ENCODE results near the gene C19orf44. TPM values are rescaled to one million over a fixed set of nuclear protein-coding genes. Genes with fewer than 3 reads are reported as not detected.
"Not testable (repeated sequence)": the region's sequence is repeated elsewhere in the genome, so short reads cannot be mapped to it uniquely, and the experiment has no call there.

Gene C19orf44
- total RNA-seq, 2 donors from 2014 or later, result 1.3 to 2.1 TPM

DNA sequence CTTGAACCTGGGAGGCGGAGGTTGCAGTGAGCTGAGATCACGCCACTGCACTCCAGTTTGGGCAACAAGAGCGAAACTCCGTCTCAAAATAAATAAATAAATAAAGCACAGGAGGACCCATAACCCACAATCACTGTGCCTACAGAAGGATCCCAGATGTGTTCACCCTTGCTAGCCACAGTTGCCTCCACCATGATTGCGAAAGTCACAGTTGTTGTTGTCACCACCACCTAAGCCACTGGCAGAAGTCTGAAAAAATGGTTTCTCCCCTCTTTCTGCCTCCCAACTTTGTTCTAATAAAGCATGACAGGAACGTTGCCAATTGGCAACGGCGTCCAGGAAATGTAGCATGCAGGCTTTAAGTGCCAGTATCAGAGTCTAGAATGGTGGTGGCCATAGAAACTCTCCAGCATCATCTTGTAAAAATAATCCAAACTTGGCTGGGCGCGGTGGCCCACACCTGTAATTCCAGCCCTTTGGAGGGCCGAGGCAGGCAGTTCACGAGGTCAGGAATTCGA is 22.3 kb upstream of the C19orf44 start:
- Mint-ChIP-seq H3K27me3 (no peaks in the 10 kb centered on the region), H3K27ac (no peak overlapping the region), H3K4me3 (no peak overlapping the region), H3K36me3 (ENCODE audit: low read depth) (peaks cover 2% of the 10 kb centered on the region), H3K4me1 (peaks cover 15% of the 10 kb centered on the region)
- no peaks in the 10 kb centered on the region for H3K9me3 ChIP-seq (ENCODE audit: control insufficient read depth, low read length, poor library complexity, severe bottlenecking)
- no peak for ATAC-seq
- no peak for DNase-seq

DNA sequence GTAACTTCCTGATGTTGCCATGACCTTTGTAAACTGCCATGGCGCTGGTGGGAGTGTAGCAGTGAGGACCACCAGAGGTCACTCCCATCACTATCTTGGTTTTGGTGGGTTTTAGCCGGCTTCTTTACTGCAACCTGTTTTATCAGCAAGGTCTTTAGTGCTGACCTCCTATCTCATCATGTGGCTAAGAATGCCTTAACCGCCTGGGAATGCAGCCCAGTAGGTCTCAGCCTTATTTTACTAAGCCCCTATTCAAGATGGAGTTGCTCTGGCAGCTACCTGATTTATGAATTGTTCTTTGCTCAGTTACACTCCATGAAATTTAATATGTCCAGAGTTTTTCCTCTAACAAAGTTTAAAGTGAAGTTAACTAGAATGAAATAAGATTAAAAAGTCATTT is 19.8 kb upstream of the C19orf44 start:
- H3K4me3 Mint-ChIP-seq, result no peak overlapping the region

DNA sequence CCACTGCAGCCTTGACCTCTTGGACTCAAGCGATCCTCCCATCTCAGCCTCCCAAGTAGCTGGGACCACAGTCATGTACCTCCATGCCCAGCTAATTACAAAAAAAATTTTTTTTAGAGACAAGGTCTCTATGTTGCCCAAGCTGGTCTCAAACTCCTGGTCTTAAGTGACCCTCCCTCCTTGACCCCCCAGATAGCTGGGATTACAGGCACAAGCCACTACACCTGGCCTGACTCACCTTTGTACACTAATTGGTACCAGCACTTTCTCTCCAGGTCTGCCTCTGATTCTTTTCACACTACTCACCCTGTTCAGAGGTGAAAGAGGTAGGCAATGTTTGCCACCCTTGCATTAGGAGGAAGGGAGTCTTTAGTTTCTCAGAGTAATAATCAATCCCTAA is 18.9 kb upstream of the C19orf44 start:
- DNase-seq (no peak), ATAC-seq (no peak)
- Mint-ChIP-seq H3K27ac (no peak overlapping the region), H3K36me3 (ENCODE audit: low read depth) (peaks cover 2% of the 10 kb centered on the region), H3K27me3 (no peaks in the 10 kb centered on the region), H3K4me1 (no peaks in the 10 kb centered on the region), H3K4me3 (no peak overlapping the region)
- no peaks in the 10 kb centered on the region for H3K9me3 ChIP-seq (ENCODE audit: control insufficient read depth, low read length, poor library complexity, severe bottlenecking)

More for the DNA sequence above, 19.8 kb upstream of the C19orf44 start:
- Mint-ChIP-seq H3K36me3 (ENCODE audit: low read depth) (peaks cover 2% of the 10 kb centered on the region), H3K27ac (no peak overlapping the region), H3K4me1 (no peaks in the 10 kb centered on the region), H3K27me3 (no peaks in the 10 kb centered on the region)
- DNase-seq, result no peak
- no peak for ATAC-seq
- no peaks in the 10 kb centered on the region for H3K9me3 ChIP-seq (ENCODE audit: control insufficient read depth, low read length, poor library complexity, severe bottlenecking)

DNA sequence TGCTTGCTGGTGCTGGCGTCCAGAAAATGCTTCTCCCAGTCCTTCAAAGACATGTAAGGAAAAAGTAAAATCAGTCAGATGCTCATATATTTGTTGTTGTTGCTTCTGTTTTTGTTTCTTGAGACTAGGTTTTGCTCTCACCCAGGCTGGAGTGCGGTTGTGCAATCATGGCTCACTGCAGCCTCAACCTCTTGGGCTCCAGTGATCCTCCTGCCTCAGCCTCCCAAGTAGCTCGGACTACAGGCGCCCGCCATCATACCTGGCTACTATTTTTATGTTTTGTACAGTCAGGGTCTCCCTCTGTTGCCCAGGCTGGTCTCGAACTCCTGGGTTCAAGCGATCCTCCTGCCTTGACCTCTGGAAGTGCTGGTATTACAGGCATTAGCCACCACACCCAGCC is 13.4 kb upstream of the C19orf44 start:
- H3K4me3 Mint-ChIP-seq, result no peak overlapping the region
- no peaks in the 10 kb centered on the region for H3K36me3 Mint-ChIP-seq (ENCODE audit: low read depth)
- H3K27ac Mint-ChIP-seq, result no peak overlapping the region
- no peak for DNase-seq
- H3K9me3 ChIP-seq (ENCODE audit: control insufficient read depth, low read length, poor library complexity, severe bottlenecking), result no peaks in the 10 kb centered on the region
- no peaks in the 10 kb centered on the region for H3K4me1 Mint-ChIP-seq
- no peaks in the 10 kb centered on the region for H3K27me3 Mint-ChIP-seq
- ATAC-seq, result no peak

DNA sequence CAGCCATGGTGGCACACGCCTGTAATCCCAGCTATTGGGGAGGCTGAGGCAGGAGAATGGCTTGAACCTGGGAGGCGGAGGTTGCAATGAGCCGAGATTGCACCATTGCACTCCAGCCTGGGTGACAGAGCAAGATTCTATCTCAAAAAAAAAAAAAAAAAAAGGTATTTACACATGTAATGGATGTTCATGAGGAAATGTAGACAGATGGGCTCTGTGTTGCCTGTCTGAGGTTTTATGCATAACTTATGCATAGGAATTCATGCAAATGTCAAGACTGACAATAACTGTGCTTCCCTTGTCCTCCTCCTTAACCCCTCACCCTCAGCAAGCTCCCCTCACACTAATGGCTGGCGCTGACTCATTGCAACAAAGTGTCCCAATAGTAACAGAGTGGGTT is 9.7 kb upstream of the C19orf44 start:
- not testable (repeated sequence) for H3K4me3 Mint-ChIP-seq; H3K36me3 Mint-ChIP-seq (ENCODE audit: low read depth); H3K4me1 Mint-ChIP-seq; H3K27ac Mint-ChIP-seq; ATAC-seq; DNase-seq; H3K27me3 Mint-ChIP-seq; H3K9me3 ChIP-seq (ENCODE audit: control insufficient read depth, low read length, poor library complexity, severe bottlenecking)

DNA sequence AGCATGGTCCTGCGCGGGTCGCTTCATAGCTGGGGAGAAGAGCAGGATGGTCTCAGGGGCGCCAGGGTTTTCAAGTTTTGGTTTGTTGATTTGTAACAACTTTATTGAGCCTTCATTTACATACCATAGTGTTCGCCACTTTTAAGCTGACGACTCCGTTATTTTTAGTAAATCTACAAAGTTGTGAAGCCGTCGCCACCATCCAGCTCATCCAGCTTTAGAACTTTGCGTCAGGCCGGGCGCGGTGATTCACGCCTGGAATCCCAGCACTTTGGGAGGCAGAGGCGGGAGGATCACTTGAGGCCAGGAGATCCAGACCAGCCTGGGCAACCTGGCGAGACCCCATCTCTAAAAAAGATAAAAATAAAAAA is 404 bp downstream of the C19orf44 start:
- H3K27ac Mint-ChIP-seq, result peak overlapping the region; percentile 79

DNA sequence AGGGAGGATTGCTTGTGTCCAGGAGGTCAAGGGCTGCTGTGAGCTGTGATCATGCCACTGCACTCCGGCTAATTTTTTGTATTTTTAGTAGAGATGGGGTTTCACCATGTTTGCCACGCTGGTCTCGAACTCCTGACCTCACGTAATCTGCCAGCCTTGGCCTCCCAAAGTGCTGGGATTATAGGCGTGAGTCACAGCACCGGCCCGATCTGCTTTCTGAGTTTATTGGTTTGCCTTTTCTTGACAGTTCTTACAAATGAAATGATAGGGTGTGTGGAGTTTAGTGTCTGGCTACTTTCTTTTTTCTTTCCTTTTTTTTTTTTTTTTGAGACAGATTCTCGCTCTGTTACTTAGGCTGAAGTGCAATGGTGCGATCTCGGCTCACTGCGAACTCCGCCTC is 848 bp downstream of the C19orf44 start:
- DNase-seq (no peak), ATAC-seq (no peak)
- Mint-ChIP-seq H3K4me3 (peak overlapping the region; percentile 99), H3K27me3 (no peaks in the 10 kb centered on the region), H3K27ac (no peak overlapping the region), H3K4me1 (peaks cover 8% of the 10 kb centered on the region), H3K36me3 (ENCODE audit: low read depth) (peaks cover 3% of the 10 kb centered on the region)
- no peaks in the 10 kb centered on the region for H3K9me3 ChIP-seq (ENCODE audit: control insufficient read depth, low read length, poor library complexity, severe bottlenecking)

More for the DNA sequence above, 404 bp downstream of the C19orf44 start:
- Mint-ChIP-seq H3K36me3 (ENCODE audit: low read depth) (peaks cover 3% of the 10 kb centered on the region), H3K4me3 (peak overlapping the region; percentile 99), H3K4me1 (peaks cover 8% of the 10 kb centered on the region), H3K27me3 (no peaks in the 10 kb centered on the region)
- ATAC-seq (no peak), DNase-seq (no peak)
- H3K9me3 ChIP-seq (ENCODE audit: control insufficient read depth, low read length, poor library complexity, severe bottlenecking), result no peaks in the 10 kb centered on the region

DNA sequence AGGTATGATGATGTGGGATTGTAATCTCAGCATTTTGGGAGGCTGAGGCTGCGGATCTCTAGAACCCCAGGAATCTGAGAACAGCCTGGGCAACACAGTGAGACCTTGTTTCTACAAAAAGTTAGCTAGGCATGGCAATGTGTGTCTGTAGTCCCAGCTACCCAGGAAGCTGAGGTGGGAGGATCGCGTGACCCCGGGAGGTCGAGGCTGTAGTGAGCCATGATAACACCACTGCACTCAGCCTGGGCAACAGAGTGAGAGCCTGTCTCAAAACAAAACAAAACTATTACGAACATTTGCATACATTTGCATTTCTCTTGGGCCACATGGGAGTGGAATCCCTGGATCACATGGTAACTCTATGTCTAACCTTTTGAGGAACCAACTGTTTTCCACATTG is 1.6 kb downstream of the C19orf44 start:
- no peaks in the 10 kb centered on the region for H3K9me3 ChIP-seq (ENCODE audit: control insufficient read depth, low read length, poor library complexity, severe bottlenecking)
- H3K36me3 Mint-ChIP-seq (ENCODE audit: low read depth), result peaks cover 3% of the 10 kb centered on the region
- H3K27ac Mint-ChIP-seq, result no peak overlapping the region
- ATAC-seq (no peak), DNase-seq (no peak)
- H3K4me1 Mint-ChIP-seq, result peaks cover 8% of the 10 kb centered on the region
- H3K4me3 Mint-ChIP-seq, result no peak overlapping the region
- no peaks in the 10 kb centered on the region for H3K27me3 Mint-ChIP-seq

DNA sequence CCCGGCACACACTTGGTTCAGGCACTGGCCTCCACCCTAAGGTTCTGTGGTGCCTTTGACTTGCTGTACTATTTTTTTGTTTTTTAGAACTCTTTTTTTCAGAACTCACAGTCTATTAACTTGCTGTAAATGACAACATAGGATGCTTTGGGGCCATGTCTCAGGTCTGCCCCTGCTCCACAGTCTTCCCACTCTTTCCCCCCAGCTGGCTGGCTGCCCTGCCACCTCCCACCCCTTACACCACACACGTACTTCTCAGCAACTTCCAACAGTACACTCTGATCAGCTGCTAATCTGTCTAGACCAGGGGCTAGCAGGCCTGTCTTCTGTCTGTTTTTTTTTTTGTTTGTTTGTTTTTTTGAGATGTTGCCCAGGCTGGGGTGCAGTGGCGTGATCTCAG is 8.1 kb downstream of the C19orf44 start:
- DNase-seq, result no peak
- Mint-ChIP-seq H3K27me3 (no peaks in the 10 kb centered on the region), H3K27ac (no peak overlapping the region), H3K36me3 (ENCODE audit: low read depth) (peaks cover 2% of the 10 kb centered on the region), H3K4me1 (no peaks in the 10 kb centered on the region), H3K4me3 (no peak overlapping the region)
- no peak for ATAC-seq
- H3K9me3 ChIP-seq (ENCODE audit: control insufficient read depth, low read length, poor library complexity, severe bottlenecking), result no peaks in the 10 kb centered on the region

DNA sequence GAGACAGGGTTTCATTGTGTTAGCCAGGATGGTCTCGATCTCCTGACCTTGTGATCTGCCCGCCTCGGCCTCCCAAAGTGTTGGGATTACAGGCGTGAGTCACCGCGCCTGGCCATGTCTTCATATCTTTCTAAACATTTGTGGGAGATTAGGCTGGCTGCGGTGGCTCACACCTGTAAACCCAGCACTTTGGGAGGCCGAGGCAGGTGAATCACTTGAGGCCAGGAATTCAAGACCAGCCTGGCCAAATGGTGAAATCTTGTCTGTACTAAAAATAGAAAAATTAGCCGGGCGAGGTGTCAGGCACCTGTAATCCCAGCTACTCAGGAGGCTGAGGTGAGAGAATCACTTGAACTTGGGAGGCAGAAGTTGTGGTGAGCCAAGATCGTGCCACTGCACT is 10.0 kb downstream of the C19orf44 start:
- H3K4me3 Mint-ChIP-seq; ATAC-seq; DNase-seq; H3K27ac Mint-ChIP-seq; H3K27me3 Mint-ChIP-seq; H3K36me3 Mint-ChIP-seq (ENCODE audit: low read depth); H3K9me3 ChIP-seq (ENCODE audit: control insufficient read depth, low read length, poor library complexity, severe bottlenecking); H3K4me1 Mint-ChIP-seq: not testable (repeated sequence)

DNA sequence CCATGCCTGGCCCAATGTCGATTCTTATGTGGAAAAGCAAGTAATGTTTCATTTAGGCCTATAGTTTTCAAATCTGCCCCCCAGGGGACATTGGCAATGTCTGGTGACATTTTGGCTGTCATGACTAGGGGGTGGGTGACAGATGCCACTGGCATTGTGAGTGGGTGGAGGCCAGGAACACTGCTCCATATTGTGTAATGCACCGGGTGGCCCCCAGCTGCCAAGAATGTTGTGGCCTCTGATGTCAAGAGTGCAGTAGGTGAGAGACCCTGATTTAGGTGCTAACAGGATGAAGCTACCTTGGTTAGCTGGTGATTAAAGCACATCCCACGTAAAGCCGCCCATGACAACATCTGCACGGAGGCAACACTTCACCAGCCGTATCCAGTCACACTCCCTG is 10.8 kb downstream of the C19orf44 start:
- H3K4me1 Mint-ChIP-seq, result no peaks in the 10 kb centered on the region
- H3K36me3 Mint-ChIP-seq (ENCODE audit: low read depth), result peaks cover 4% of the 10 kb centered on the region
- ATAC-seq (no peak), DNase-seq (no peak)
- no peak overlapping the region for H3K4me3 Mint-ChIP-seq
- no peaks in the 10 kb centered on the region for H3K27me3 Mint-ChIP-seq
- H3K9me3 ChIP-seq (ENCODE audit: control insufficient read depth, low read length, poor library complexity, severe bottlenecking), result no peaks in the 10 kb centered on the region
- H3K27ac Mint-ChIP-seq, result no peak overlapping the region

DNA sequence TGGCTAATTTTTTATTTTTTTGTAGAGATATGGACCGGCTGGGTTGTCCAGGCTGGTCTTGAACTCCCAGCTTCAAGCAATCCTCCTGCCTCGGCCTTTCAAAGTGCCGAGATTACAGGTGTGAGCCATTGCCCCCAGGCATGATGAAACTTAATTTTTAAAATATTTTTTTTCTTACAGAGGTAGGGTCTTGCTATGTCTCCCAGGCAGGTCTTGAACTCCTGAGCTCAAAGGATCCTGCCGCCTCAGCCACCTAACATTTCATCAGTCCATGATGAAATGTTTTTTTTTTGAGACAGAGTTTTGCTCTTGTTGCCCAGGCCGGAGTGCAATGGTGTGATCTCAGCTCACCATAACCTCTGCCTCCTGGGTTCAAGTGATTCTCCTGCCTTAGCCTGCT is 12.4 kb downstream of the C19orf44 start:
- no peak overlapping the region for H3K4me3 Mint-ChIP-seq
- H3K27me3 Mint-ChIP-seq, result no peaks in the 10 kb centered on the region
- no peaks in the 10 kb centered on the region for H3K9me3 ChIP-seq (ENCODE audit: control insufficient read depth, low read length, poor library complexity, severe bottlenecking)
- DNase-seq, result no peak
- H3K4me1 Mint-ChIP-seq, result no peaks in the 10 kb centered on the region
- H3K27ac Mint-ChIP-seq, result no peak overlapping the region
- no peak for ATAC-seq
- peaks cover 4% of the 10 kb centered on the region for H3K36me3 Mint-ChIP-seq (ENCODE audit: low read depth)

DNA sequence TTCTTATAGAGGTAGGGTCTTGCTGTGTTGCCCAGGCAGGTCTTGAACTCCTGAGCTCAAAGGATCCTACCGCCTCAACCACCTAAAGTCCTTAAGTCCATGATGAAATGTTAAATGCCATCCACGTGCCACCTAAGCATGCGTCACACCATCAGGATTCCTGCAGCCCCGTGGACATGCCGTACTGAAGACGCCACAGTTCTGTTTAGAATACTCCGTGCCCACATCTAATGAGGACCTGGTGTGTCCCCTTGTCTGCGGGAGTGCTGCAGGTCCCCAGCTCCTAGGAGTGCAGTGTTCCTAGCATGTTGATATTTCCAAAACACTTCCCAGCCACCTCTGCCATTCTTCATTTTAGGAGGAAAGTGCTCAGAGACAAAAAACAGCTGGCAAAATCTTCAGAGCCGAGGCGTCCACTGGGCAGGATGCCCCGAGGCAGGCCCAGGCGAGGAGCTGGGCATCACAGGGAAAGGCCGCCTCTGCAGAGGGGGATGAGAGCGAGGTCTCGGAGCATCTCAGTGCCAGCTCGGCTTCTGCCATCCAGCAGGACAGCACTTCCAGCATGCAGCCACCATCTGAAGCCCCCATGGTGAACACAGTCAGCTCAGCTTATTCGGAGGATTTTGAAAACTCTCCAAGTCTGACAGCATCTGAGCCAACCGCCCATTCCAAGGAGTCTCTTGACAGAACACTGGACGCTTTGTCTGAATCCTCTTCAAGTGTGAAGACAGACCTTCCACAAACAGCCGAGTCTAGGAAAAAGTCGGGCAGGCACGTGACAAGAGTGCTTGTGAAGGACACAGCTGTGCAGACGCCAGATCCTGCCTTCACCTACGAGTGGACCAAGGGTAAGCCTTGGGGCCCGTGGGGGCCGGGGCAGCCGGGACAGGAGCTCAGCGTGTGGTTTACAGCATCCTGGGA is 13.2 kb downstream of the C19orf44 start:
- no peaks in the 10 kb centered on the region for H3K4me1 Mint-ChIP-seq
- ATAC-seq (no peak), DNase-seq (no peak)
- no peak overlapping the region for H3K27ac Mint-ChIP-seq
- no peaks in the 10 kb centered on the region for H3K27me3 Mint-ChIP-seq
- H3K9me3 ChIP-seq (ENCODE audit: control insufficient read depth, low read length, poor library complexity, severe bottlenecking), result no peaks in the 10 kb centered on the region
- peaks cover 3% of the 10 kb centered on the region for H3K36me3 Mint-ChIP-seq (ENCODE audit: low read depth)
- no peak overlapping the region for H3K4me3 Mint-ChIP-seq

DNA sequence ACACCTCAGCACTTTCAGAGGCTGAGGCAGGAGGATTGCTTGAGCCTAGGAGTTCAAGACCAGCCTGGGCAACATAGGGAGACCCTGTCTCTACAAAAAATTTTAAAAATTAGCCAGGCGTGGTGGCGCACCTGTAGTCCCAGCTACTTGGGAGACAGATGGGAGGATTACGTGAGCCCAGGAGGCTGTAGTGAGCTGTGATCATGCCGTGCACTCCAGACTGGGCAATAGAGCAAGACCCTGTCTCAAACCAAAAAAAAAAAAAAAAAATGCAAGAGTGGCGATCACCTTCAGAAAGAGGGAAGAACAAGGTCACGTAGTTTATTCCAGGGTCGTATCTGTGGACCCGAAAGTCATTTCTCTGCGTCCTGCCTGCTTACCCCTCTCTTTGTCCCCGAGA is 16.4 kb downstream of the C19orf44 start:
- not testable (repeated sequence) for DNase-seq; H3K27ac Mint-ChIP-seq; H3K36me3 Mint-ChIP-seq (ENCODE audit: low read depth); H3K9me3 ChIP-seq (ENCODE audit: control insufficient read depth, low read length, poor library complexity, severe bottlenecking); ATAC-seq; H3K27me3 Mint-ChIP-seq; H3K4me1 Mint-ChIP-seq; H3K4me3 Mint-ChIP-seq
